GM19467 (cell line): ENCODE measurements around the gene ANKMY1.
"Not testable (repeated sequence)": the region's sequence is repeated elsewhere in the genome, so short reads cannot be mapped to it uniquely, and the experiment has no call there.

Experiments used
- ATAC-seq: cut with Tn5 transposase; IDR thresholded peaks from one replicate; pipeline ENCODE4 v1.9.1; 2021; ENCODE audit warnings: mild to moderate bottlenecking, moderate library complexity; ENCODE audit not compliant: unreplicated experiment

Gene ANKMY1

DNA sequence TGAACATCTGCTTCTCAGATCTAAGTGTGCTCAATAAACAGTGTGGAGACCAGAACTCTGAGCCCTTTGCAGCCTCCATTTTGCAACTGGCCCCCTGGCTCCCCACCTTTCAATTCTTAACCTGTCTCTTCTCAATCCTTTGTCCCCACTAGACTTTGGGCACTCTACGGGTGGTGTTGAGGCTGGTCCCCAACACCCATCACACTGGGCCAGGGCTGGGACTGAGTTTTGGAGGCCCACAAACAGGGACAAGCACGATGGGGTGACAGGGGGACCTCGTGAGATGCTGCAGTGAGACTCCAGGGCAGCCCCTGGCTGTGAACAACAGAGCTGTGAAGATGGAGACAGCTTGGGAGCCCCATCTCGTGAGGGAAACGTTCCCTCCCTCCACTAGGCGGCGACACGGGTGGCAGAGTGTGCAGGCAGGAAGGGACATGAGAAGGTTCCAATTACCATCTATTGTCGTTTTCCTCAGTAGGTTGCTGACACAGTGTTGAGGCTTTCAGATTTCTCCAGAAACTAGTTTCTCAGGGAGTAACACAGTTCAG lies 1.2 kb downstream of the ANKMY1 start:
- ATAC-seq = no peak

GRCh38 chr2:240555541-240556250 lies 2.1 kb downstream of the ANKMY1 start:
- no peak for ATAC-seq

- no peak for ATAC-seq
Measured at GRCh38 chr2:240554767-240555493, 2.9 kb downstream of the ANKMY1 start.

DNA sequence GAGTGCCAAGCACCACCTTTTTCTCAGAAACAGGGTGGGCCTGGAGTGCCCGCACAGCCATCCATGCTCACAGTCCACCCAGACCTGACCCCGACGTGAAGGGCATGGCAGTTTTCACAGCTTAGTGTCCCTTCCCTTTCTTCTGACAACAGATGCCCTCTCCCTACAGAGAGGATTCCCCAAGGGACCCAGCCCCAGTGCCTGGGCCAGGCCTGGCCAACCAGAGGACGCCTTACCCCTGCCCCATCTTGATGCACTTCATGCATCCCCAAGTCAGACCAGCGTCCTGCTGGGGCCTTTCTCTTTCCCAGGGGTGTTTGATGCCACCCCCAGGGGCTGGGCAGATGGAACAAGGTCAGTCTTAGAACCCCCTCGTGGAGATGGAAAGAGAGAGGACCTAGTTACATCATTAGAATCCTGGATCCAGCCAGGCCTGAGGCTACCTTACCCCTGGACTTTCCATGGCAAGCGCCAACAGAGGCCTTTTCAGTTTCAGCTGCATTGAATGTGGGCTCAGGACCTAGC lies 3.8 kb downstream of the ANKMY1 start:
- no peak for ATAC-seq

DNA sequence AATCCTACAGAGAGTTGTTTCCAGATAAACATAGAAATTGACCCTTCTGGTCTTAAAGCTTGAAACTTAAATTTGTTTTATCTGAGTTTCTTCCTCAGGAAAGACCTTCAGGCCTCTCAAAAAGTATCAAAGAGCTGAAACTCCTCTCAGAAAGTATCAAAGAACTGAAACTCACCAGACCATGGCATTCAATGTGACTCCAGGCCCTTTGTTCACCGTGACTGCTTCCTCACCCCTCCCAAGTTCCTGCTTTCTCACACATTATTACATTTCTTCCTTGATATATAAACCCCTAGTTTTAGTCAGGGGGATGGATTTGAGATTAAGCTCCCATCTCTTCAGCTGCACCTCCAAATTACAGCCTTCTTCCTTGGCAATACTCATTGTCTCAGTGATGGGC lies 6.0 kb downstream of the ANKMY1 start:
- no peak for ATAC-seq

GRCh38 chr2:240551288-240551687 lies 6.5 kb downstream of the ANKMY1 start:
- ATAC-seq = no peak

- no peak for ATAC-seq
Measured at GRCh38 chr2:240539906-240540305, 17.9 kb downstream of the ANKMY1 start.

DNA sequence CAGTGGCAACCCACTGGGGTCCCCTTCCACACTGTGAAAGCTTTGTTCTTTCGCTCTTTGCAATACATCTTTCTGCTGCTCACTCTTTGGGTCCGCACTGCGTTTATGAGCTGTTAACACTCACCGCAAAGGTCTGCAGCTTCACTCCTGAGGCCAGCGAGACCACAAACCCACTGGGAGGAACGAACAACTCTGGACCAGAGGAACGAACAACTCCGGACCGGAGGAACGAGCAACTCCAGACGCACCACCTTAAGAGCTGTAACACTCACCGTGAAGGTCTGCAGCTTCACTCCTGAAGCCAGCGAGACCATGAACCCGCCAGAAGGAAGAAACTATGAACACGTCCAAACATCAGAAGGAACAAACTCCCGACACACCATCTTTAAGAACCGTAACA lies 18.7 kb downstream of the ANKMY1 start:
- not testable (repeated sequence) for ATAC-seq

DNA sequence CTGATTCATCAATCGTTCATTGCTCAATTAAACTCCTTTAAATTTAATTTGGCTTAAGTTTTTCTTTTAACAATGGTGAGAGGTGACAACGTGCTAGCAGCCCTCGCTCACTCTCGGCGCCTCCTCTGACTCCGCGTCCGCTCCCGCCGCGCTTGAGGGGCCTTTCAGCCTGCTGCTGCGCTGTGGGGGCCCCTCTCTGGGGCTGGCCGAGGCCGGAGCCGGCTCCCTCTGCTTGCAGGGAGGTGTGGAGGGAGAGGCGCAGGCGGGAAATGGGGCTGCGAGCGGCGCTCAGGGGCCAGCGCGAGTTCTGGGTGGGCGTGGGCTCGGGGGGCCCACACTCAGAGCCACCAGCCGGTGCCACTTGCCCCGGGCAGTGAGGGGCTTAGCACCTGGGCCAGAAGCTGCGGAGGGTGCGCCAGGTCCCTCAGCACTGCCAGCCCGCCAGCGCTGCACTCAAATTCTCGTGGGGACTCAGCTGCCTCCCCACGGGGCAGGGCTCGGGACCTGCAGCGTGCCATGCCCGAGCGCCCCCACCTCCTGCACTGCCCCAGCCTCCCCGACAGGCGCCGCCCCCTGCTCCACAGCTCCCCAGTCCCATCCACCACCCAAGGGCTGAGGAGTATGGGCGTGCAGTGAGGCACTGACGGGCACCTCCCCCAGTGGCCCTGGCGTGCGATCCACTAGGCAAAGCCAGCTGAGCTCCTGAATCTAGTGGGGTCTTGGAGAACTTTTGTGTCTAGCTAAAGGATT lies 19.6 kb downstream of the ANKMY1 start:
- ATAC-seq = no peak

GRCh38 chr2:240532031-240532775 lies 25.6 kb downstream of the ANKMY1 start:
- ATAC-seq = no peak

DNA sequence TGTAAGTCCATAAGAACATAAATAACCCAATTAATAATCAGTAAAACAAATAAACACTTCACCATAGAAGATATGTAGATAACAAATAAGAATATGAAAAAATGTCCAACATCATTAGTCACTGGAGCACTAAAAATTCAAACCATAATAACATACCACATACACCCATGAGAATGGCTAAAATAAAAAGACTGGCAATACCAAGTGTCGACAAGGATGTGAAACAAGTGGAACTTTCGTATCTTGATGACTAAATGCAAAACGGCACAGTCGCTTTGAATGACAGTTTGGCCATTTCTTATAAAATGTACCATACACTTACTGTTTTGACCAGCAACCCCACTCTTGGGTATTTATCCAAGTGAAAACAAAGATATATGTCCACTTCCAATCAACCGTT lies 26.8 kb downstream of the ANKMY1 start:
- ATAC-seq = no peak

DNA sequence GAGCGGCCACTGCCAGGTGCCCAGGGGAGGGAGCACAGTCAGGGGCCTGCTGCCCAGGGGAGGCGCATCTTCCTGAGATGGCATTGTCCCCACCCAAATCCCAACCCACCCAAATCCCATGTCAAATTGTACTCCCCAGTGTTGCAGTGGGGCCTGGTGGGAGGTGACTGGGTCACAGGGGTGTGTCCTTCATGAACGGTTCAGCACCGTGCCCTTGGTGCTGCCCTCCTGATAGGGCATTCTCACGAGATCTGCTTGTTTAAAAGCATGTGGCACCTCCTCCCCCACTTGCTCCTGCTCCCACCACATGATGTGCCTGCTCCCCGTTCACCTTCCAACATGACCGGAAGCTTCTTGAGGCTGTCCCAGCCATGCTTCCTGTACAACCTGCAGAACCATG lies 27.6 kb downstream of the ANKMY1 start:
- no peak for ATAC-seq

DNA sequence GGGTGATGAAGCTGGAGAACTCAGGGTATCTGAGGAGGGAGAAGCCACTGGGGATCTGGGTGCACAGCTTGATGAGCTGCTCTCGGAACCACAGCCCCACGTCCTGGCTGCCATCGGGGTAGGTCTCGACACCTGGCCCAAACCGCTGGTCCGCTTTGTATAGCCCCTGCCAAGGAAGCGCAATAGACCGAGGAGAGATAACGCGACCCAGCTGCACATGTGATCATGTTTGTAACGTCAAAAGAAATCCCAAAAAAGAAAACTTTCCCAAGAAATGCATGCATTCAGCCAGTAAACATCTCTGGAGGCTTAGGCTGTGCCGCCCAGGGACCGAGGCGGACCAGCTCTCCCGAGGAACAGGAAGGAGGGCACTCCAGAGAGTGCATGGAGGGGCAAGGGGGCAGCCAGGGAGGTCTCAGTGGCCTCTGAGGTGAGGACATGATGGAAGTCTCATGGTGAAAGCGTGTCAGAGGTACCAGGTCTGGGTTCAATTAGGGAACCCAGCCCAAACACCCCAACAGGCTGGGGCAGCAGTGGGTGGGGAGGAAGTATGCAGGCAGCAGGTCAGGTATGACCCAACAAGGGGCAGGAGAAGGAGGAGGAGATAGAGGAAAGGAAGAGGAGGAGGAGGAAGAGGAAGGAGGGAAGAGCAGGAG lies 28.3 kb downstream of the ANKMY1 start:
- no peak for ATAC-seq

GRCh38 chr2:240528406-240529040 lies 29.3 kb downstream of the ANKMY1 start:
- no peak for ATAC-seq

GRCh38 chr2:240527153-240527750 lies 30.5 kb downstream of the ANKMY1 start:
- no peak for ATAC-seq

DNA sequence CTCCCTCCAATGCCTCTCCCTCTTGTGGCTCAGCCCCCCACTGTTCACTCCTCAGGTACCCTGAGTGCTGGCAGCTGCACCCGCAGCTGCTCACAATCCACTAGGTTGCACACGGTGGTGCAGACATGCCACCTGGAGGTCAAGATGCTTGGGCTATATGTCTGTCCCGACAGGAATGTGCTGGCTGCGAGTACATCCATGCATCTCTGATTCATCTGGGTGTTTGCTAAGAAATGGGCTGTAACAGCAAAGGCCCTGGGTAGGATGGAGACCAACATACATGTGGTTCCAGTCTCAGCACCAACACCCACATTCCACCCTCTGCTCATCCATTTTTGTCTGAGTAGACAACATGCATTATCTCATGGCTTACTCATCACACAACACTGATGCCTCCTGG lies 31.3 kb downstream of the ANKMY1 start:
- ATAC-seq = no peak

DNA sequence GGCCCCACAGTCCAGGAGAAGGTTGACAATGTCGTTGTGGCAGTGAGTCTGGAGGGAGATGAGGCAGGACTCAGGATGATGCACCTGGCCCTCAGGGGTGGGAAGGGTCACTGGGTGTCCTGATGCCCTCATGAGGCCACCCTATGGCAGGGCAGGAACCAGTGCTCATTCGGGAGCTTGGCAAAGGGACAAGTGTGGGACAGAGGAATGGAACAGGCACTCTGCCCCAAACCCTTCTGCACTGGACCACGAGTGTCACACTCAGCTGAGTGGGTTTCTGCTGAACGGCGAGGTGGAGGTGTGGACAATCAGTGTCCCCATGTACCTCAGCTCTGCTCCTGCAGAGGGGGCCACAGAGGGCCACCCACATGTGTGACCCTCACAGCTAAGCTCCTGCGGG lies 32.0 kb downstream of the ANKMY1 start:
- ATAC-seq = no peak

DNA sequence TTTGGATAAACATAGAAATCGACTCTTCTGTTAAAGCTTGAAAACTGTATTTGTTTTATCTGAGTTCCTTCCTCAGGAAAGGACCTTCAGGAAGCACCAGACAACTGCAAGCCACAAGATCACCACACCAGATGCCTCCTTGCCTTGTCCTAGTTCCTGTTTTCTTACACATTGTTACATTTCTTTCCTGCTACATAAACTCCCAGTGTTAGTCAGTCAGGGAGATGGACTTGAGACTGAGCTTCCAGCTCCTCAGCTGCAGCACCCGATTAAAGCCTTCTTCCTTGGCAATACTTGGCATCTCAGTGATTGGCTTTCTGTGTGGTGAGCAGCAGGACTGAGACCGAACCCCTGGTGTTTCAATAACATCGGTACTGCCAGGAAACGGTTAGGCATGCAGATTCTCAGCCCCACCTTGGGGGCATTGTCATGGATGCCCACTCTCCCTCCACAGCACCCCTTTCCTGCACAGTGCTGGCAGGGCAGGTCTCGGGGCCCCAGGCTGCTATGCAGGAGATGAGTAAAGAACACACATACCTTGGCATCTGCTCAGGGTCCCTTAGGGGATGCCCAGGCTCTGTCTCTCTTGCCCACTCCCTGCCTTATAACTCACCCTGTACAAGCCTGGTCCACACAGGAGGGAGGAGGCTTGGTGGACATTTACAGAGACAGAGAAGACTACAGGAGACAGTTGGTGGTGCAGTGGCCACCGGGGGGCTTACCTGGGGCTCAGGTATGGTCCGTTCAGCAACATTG lies 32.6 kb downstream of the ANKMY1 start:
- no peak for ATAC-seq
